NCI-H1105 (cell line): ENCODE results near the gene SMIM38.

Source experiments
- DNase-seq: peaks from one replicate; lab custom pipeline; 2025; lab: John Stamatoyannopoulos, UW

The SMIM38 gene

DNA sequence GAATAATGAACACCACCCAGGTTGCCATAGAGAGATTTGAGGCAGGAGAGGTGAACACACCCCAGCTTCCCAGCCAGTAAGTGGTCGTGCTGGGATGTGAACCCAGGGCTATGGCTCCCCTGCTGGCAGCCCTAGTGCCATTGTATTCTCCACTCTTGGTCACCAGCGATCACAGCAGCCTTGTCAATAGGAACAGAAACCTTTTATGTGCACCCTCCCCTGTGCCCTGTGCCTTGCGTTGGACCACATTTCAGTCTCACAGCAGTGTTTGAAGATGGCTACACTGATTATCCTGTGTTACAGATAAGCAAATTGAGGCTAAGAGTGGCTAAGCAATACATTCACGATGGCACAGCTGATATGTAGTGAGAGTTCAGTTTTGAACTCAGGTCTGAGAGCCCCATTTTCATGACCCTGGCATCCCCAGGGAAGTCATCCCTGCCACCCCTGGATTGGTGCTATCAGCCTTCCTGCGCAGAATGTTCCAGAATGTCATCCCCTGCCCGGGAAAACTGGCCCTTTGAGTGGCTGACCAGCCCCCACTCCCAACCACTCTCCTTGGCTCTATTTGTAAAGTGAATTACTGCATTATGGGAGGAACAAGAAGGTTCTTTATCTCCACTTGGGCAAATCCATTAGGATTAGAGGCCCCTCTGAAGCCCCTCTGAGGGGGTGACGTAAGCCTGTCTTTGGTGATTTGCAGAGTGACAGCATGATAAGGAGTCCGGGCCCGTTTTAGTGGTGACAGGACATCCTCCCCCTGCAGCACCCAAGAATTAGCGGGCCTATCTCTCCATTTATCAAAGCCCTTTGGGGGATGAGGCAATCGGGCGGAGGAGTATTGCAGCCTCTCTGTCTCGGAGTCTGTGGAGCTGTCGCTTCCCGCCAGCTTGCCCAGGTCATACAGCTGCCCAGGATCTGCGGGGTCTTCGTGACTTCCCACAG, 30.9 kb downstream of the SMIM38 start:
- no peak for DNase-seq

- no peak for DNase-seq
Measured at GRCh38 chr11:69187540-69188065, 31.9 kb downstream of the SMIM38 start.

DNA sequence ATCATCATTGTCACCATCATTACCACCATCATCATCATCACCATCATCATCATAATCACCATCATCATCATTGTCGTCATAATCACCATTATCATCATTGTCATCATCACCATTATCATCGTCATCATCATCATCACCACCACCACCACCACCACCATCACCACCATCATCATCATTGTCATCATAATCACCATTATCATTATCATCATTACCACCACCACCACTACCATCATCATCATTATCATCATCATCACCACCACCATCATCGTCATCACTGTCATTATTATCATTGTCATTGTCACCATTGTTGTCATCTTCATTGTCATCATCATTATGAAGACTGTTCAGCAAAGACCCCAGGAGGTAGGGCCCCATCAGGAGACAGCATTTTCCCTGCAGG, 33.3 kb downstream of the SMIM38 start:
- DNase-seq: no peak

- no peak for DNase-seq
Measured at GRCh38 chr11:69190796-69191536, 35.2 kb downstream of the SMIM38 start.

- DNase-seq: no peak
Measured at GRCh38 chr11:69192301-69192721, 36.6 kb downstream of the SMIM38 start.

- no peak for DNase-seq
Measured at GRCh38 chr11:69193151-69193550, 37.4 kb downstream of the SMIM38 start.

DNA sequence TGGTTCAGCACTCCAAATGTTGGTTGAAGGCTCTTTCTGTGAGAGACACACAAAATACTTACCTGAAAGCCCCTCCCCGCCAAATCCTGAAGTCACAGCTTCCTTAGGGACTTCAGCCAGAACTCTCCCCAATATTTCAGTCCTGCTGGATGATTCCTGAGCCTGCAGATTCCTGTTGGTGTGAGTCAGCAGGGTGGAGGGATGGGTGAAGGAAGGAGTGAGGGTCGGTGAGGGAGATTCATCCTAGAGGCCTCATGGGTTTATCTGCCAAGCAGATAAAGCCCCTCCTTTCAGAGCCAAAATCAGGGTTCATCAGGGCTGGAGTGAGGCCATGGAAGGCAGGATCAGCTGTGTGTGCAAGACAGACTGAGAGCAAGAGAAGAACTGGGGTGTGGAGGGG, 37.9 kb downstream of the SMIM38 start:
- no peak for DNase-seq

GRCh38 chr11:69194396-69194795, 38.7 kb downstream of the SMIM38 start:
- no peak for DNase-seq

- no peak for DNase-seq
Measured at GRCh38 chr11:69194956-69195355, 39.2 kb downstream of the SMIM38 start.

- DNase-seq: no peak
Measured at GRCh38 chr11:69195824-69196782, 40.4 kb downstream of the SMIM38 start.

- no peak for DNase-seq
Measured at GRCh38 chr11:69196783-69197169, 41.0 kb downstream of the SMIM38 start.

- no peak for DNase-seq
Measured at GRCh38 chr11:69198891-69199582, 43.3 kb downstream of the SMIM38 start.

DNA sequence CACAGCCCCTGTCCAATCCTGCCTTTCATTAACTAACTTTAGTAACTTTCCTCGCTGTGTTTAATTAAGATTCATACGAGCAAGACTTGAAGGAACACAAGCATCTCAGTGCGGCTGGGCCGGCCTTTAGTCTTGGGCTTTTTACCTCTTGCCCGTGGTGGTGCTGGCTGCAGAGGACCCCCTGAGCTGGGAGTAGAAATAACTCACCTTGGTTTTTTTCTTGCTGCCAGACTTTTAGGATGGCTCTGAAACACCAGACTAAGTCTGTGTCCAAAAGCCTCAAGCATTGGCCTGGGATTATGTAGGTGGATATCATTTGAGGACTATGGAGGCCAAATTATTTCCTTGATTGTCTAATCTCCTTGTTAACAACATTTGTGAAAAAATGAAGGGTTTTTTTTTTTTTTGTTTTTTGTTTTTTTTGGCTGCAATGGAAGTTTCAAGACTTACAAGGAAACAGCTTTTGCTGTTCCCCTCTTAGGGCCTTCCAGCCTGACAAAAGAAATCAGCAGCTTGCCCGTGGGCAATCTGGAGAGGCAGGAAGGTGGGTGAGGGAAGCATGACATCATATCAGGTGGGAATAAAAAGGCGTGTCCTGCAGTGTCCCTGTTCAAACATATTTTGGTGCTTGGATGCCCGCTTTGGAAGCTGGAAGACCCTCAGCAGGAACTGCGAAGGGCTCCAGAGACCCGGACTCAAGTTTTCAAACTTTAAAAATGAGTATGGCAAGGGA, 44.0 kb downstream of the SMIM38 start:
- DNase-seq: no peak

- no peak for DNase-seq
Measured at GRCh38 chr11:69200331-69201065, 44.8 kb downstream of the SMIM38 start.

- no peak for DNase-seq
Measured at GRCh38 chr11:69201066-69201365, 45.3 kb downstream of the SMIM38 start.

DNA sequence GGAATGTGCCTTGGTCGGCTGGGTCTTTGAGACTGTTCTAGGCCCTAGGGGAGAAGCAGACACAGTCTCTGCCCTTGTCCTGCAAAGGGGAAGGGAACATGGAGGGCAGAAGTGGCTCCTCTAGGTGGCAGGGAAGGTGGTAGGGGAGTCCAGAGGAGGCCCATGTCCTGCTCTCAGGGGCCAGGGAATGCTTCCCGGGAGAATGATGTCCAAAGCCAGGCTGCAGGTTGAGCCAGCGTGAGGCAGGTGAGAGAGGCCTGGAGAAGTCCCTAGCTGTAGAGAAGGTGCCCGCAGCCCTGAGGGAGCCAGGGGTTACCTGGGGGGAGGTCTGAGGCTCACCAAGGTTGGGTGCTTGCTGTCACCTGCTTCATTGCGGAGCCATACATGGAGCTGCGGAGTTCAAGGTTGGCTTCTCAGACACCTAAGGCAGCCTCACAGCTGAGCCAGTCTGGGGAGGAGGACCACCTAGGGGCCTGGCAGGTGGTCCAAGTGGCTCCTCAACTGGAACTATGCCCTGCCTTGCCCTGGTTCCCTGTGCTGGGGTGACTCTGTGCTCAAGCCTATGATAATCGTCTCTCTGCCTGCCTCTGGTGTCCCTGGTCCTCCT, 46.1 kb downstream of the SMIM38 start:
- no peak for DNase-seq

- DNase-seq: no peak
Measured at GRCh38 chr11:69202511-69203221, 46.9 kb downstream of the SMIM38 start.

- no peak for DNase-seq
Measured at GRCh38 chr11:69203381-69203780, 47.6 kb downstream of the SMIM38 start.

- no peak for DNase-seq
Measured at GRCh38 chr11:69203901-69204245, 48.1 kb downstream of the SMIM38 start.
